SK-N-MC (cell line): ENCODE data around the gene JADE2.

Source experiments
- EZH2 ChIP-seq: fragments of 200-600 bp; sonication (generic); IDR thresholded peaks from one replicate; pipeline ENCODE4 v1.6.1; 2017; ENCODE audit warnings: antibody characterized with exemption
- FOXP2 ChIP-seq: optimal IDR thresholded peaks from 2 replicates; pipeline ENCODE3; 2011; ENCODE audit warnings: mild to moderate bottlenecking, moderate library complexity; ENCODE audit not compliant: insufficient read depth; ENCODE audit errors: extremely low read length, control extremely low read depth
- POLR2AphosphoS5 ChIP-seq: IDR thresholded peaks from 2 replicates; pipeline ENCODE4 v1.6.1; 2012; ENCODE audit warnings: mild to moderate bottlenecking, low read depth, low read length, borderline replicate concordance

DNA sequence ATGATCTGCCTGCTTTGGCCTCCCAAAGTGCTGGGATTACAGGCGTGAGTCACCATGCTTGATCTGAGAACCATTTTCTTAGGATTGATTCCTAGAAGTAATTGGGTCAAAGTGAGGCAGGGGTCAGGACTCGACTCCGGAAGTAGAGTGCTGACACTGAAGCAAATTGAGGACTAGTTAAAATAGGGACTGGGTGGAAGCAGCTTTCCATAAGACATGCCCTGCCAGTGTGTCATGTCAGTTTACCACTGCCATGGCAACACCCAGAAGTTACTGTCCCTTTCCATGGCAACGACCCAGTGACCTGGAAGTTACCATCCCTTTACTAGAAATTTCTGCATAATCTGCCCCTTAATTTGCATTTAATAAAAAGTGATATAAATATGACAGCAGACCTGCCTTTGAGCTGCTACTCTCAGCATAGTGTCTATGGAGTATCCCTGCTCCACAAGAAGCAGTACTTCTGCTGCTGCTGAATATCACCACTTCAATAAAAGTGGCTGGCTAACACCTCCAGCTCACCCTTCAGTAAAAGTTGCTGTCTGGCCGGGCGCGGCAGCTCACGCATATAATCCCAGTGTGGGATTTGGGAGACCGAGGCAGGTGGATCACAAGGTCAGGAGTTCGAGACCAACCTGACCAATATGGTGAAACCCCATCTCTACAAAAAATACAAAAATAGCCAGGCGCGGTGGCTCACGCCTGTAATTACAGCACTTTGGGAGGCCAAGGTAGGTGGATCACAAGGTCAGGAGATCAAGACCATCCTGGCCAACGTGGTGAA lies 47.8 kb upstream of the JADE2 start:
- TF ChIP-seq POLR2AphosphoS5: no peak
- TF ChIP-seq EZH2: no peak
- no peak for TF ChIP-seq FOXP2
